GM18507 (cell line): Measurements from ENCODE around the gene HRAS.
"Not testable (repeated sequence)": the region's sequence is repeated elsewhere in the genome, so short reads cannot be mapped to it uniquely, and the experiment has no call there.

Experiments
- DNase-seq: peaks from one replicate; pipeline ENCODE4 v3.0.0; 2011; ENCODE audit warnings: low read depth; ENCODE audit not compliant: insufficient read length; ENCODE audit errors: extremely low spot score
- FAIRE-seq: peaks from 2 replicates; lab custom pipeline; 2011; peaks lifted over from hg19 to GRCh38; lab: Jason Lieb, UNC

The HRAS gene

GRCh38 chr11:535519-536454, at the start of gene HRAS:
TSS of gene HRAS (minus strand) at chr11:535576.
- FAIRE-seq, result peak; percentile 94

GRCh38 chr11:584287-584686, 48.9 kb upstream of the HRAS start:
- FAIRE-seq (no peak), DNase-seq (no peak)

More at GRCh38 chr11:535519-536454, at the start of gene HRAS:
- peak; percentile 100 for DNase-seq

GRCh38 chr11:581752-582151, 46.4 kb upstream of the HRAS start:
- no peak for FAIRE-seq
- DNase-seq, result no peak

GRCh38 chr11:581342-581741, 46.0 kb upstream of the HRAS start:
- FAIRE-seq (no peak), DNase-seq (no peak)

GRCh38 chr11:579830-580601, 44.6 kb upstream of the HRAS start:
- no peak for FAIRE-seq
- no peak for DNase-seq

GRCh38 chr11:578276-579035, 43.1 kb upstream of the HRAS start:
- no peak for FAIRE-seq
- no peak for DNase-seq

- FAIRE-seq, result no peak
Observed at GRCh38 chr11:577611-577894, 42.2 kb upstream of the HRAS start.

GRCh38 chr11:576811-577610, 41.6 kb upstream of the HRAS start:
- no peak for DNase-seq
- no peak for FAIRE-seq

More at GRCh38 chr11:577611-577894, 42.2 kb upstream of the HRAS start:
- DNase-seq, result no peak

- DNase-seq (peak; percentile 98), FAIRE-seq (peak; percentile 86)
Observed at GRCh38 chr11:575996-576768, 40.8 kb upstream of the HRAS start, which contains the start of gene PHRF1. TSS of gene PHRF1 (plus strand) at chr11:576470. CDS start at chr11:581513, 5,043 bp downstream.

GRCh38 chr11:575313-575995, 40.1 kb upstream of the HRAS start:
- no peak for FAIRE-seq
- no peak for DNase-seq

GRCh38 chr11:574632-575312, 39.4 kb upstream of the HRAS start:
- no peak for FAIRE-seq
- DNase-seq, result no peak

GRCh38 chr11:574031-574570, 38.7 kb upstream of the HRAS start:
- not testable (repeated sequence) for DNase-seq, FAIRE-seq

GRCh38 chr11:573146-573759, 37.9 kb upstream of the HRAS start:
- no peak for FAIRE-seq
- no peak for DNase-seq

GRCh38 chr11:571802-572185, 36.4 kb upstream of the HRAS start:
- FAIRE-seq (no peak), DNase-seq (no peak)

GRCh38 chr11:569158-569885, 33.9 kb upstream of the HRAS start:
- DNase-seq (no peak), FAIRE-seq (no peak)
